Measurements from ENCODE around the gene RIPK4.

GRCh38 chr21:41786509-41786987 lies 19.7 kb upstream of the RIPK4 start:
- TF ChIP-seq EZH2 (IDR thresholded peaks at IDR 0.05; ENCODE audit: insufficient read depth, poor library complexity, severe bottlenecking) (no peak), EZH2phosphoT487 (IDR thresholded peaks at IDR 0.05; ENCODE audit: insufficient read depth, low read depth) (no peak)
